GM21529 (cell line): ENCODE measurements around the gene ARF5.

ENCODE experiments used
- ATAC-seq: cut with Tn5 transposase; IDR thresholded peaks from one replicate; pipeline ENCODE4 v1.9.1; 2021; ENCODE audit not compliant: unreplicated experiment

The ARF5 gene

DNA sequence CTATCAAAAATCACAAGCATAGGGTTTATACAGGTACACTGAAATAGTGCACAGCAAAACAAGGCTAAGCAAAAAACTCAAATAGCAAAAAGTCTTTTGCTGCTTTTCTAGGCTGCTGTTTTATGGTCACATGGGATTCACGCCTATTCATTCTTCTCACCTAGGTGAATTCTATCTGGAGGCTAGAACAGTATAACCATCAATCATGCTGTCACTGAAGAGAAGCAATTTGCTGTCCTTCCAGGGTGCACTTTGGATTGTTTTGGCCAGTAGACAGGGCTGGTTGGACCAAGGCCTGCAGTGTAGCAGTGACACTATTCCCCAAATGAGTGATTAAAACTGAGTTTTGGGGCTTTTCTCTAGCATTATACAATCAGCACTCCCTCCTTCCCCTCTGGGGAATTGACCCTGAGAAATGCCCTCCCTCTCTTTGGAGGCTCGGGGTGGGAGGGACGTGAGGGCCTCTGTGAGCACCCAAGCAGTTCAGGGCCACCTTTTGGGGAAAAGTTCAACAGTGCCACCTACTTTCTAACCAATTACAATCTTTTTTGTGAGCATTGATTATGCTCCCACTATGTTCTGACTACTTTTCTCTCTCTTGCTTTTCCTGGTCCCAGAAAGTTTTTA, 47.6 kb downstream of the ARF5 start:
- ATAC-seq = no peak

DNA sequence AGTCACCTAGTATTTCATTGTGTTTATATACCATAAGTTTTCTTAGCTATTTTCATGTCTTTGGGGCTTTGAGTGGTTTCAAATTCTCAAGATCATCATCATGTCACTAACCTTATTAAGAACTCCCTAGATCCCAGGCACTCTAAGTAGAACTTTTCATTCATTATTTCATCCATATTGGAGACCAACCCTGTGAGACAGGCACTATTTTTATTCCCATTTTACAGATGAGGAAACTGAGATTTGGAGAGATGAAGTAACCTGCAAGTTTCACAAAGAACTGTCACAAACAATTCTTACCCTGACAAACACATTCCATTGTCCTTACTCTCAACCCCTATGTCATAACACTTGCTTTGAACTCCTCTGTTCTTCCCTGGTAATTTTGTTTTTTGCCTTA, 50.0 kb downstream of the ARF5 start:
- ATAC-seq = no peak
